SK-N-MC (cell line): ENCODE results near the gene IQCM.

ENCODE experiments used
- EZH2 ChIP-seq: fragments of 200-600 bp; sonication (generic); IDR thresholded peaks from one replicate; pipeline ENCODE4 v1.6.1; 2017; ENCODE audit warnings: antibody characterized with exemption
- FOXP2 ChIP-seq: optimal IDR thresholded peaks from 2 replicates; pipeline ENCODE3; 2011; ENCODE audit warnings: mild to moderate bottlenecking, moderate library complexity; ENCODE audit not compliant: insufficient read depth; ENCODE audit errors: extremely low read length, control extremely low read depth
- POLR2AphosphoS5 ChIP-seq: IDR thresholded peaks from 2 replicates; pipeline ENCODE4 v1.6.1; 2012; ENCODE audit warnings: mild to moderate bottlenecking, low read depth, low read length, borderline replicate concordance

DNA sequence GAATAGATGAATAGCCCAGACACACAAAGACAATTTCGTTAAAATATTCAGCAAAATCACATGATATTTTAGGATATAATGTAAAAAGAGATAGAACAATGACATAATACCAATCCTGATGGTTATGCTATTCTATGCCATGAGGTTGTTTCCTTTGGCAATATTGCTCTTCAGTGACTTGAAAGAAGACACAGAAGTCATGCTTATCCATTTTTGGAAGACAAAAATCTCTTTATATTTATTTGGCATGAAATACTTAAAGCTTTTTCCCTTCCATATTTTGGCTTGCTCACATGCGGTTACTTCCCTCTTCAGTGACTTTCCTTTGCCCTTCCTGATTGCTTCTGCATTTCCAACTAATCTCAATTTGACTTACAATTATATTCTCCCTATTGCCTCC lies 314.8 kb downstream of the IQCM start:
- TF ChIP-seq EZH2 (no peak), POLR2AphosphoS5 (no peak), FOXP2 (no peak)
